Cardiac septum (tissue), 1 donor: Measurements from ENCODE around the gene XRCC3. TPM values are rescaled to one million over a fixed set of nuclear protein-coding genes. Genes with fewer than 3 reads are reported as not detected.
"Not testable (repeated sequence)": the region's sequence is repeated elsewhere in the genome, so short reads cannot be mapped to it uniquely, and the experiment has no call there.

Experiments
- DNase-seq: peaks from one replicate; pipeline ENCODE4 v3.0.0-alpha.2; 2020; ENCODE audit warnings: low spot score
- intact Hi-C: fragments of 100-400 bp; cut with DNase I; formaldehyde crosslinking; loops from one replicate; pipeline ENCODE4 v1.14.0; 2022
- total RNA-seq: library from RNA; stranded (reverse); fragmentation: NEBNext Ultra II Directional; extraction: Animal tissue kit (Norgen Biotek cat#: 25700); gene quantifications from one replicate; pipeline ENCODE4 v1.2.1, GENCODE V29; 2021
- donor health status: DM: no; HTN: no; CAD: no.

The XRCC3 gene
- total RNA-seq, 1 donor from 2014 or later = 3.9 TPM

DNA sequence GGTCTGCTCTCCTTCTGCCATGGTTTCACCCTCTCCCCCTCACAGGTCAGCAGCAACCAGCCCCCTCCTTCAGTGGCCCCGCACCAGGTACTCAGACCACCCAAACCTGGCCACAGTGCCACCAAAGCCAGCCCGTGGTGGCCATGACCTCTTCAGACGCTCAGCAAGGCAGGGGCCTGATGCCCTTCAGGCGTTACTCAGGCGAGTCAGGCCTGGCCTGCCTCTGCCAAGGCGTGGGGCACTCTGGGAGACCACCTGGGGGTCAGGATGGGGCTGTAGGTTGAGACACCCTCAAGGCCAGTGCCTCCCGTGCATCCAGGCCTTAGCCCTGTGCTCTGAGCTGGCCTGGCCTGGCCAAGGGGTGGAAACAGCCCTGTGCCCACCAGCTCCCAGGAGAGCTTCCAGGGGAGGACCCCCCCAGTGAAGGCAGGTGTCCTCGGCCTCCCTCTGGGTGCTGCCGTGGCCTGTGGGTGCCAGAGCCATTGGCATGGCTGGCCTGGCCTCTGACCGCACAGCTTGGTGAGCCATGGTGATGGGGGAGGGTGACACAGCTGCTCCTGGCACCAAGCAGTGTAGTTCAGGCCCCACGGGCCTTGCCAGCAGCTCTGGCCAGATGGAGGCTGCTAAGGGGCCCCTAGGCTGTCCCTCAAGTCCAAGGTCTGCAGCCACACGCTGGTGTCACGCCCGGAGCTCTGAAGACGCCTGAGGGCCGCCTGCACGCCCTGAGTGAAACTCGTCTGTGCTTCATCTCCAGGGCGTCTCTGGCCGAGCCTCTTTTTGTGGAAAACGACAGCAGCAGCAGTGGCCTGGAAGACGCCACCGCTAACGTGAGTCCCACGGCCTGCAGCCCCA lies 15.1 kb downstream of the XRCC3 start:
- intact Hi-C loops = no loop called here
- no peak for DNase-seq

GRCh38 chr14:103699261-103699661 lies 16.0 kb downstream of the XRCC3 start:
- no peak for DNase-seq
- intact Hi-C loops = no loop called here

DNA sequence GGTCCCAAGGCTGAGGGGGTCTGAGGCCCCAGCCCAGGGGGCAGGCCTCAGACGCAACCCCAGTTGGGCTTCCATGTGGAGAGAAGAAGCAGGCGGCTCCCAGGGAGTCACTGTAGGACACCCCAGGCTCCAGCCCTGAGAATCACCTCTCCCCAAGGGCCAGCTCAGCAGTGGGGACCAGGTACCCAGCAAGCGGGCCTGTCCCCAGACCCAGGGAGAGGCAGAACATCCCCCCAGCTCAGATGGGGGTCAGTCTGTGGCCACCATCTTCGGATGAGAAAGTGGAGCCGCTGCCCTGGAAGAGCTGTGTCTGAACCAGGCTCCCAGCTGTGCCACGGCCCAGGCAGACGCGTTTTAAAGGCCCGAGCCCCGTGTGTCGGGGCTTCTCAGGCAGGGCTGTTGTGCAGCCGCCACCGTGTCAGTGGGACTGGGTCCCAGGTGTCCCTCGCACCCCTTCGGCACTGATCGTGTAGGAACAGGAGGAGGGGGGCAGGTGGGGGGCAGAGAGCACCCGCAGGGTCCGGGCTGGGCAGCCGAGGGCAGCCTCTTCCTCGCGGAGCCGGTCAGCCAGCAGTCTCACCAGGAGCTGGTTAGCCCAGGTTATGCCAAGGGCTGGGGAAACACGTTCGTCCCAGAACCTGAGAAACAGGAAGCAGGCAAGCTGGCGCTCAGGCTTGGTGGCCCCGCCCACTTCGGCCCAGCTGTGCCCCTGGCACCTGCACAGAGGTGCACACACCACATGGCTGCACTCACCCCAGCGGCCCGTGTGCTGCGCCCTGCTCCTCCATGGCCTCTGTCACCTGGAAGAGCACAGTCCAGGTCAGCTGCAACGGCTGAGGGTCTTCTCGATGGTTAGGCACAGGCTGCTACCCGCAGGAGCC lies 16.6 kb downstream of the XRCC3 start:
- intact Hi-C loops = no loop called here
- no peak for DNase-seq

- intact Hi-C loops = no loop called here
Observed at GRCh38 chr14:103697603-103698379, 17.5 kb downstream of the XRCC3 start.

GRCh38 chr14:103697206-103697602 lies 18.0 kb downstream of the XRCC3 start:
- DNase-seq = no peak
- intact Hi-C loops = no loop called here

More at GRCh38 chr14:103697603-103698379, 17.5 kb downstream of the XRCC3 start:
- DNase-seq = no peak

- DNase-seq = no peak
- intact Hi-C loops = no loop called here
Observed at GRCh38 chr14:103696466-103697071, 18.7 kb downstream of the XRCC3 start.

DNA sequence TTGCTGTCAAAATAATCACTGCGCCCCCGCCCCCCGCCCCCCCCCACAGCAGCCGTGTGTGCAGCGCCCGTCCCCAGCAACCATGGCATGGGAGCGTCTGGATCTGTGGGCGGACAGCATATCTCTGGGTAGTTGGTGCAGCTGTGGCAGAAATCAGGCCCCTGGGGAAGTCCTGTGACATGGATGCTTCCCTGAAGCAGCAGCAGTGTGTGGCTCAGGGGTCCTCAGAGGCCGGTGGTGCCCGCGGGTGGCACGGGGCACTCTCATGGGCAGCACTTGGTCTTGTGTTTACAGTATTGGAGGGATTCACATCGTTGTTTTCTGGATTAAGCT lies 19.2 kb downstream of the XRCC3 start:
- intact Hi-C loops = no loop called here
- no peak for DNase-seq

GRCh38 chr14:103695296-103696069 lies 19.8 kb downstream of the XRCC3 start:
- intact Hi-C loops = no loop called here
- no peak for DNase-seq

DNA sequence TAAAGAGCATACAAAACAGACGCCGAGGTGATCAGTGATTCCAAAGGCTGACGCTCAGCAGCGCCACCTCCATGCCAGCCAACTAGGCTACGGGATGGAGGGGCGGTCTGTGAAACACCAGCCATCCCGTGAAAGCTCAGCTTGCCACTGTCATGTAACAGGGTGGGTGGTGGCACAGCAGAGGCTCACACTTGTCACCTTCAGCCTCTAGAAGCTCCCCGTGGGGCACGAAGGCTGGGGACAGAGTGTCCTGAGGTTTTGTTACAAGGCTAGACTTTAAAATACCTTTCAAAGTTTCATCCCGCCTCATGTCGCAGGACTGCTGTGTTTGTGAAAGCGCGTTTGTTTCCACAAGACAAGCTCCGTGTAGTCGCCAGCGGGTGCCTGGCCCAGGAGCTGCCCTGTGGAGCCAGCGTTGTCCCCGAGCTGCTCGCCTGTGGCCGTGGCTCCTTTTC lies 20.7 kb downstream of the XRCC3 start:
- no peak for DNase-seq
- intact Hi-C loops = no loop called here

DNA sequence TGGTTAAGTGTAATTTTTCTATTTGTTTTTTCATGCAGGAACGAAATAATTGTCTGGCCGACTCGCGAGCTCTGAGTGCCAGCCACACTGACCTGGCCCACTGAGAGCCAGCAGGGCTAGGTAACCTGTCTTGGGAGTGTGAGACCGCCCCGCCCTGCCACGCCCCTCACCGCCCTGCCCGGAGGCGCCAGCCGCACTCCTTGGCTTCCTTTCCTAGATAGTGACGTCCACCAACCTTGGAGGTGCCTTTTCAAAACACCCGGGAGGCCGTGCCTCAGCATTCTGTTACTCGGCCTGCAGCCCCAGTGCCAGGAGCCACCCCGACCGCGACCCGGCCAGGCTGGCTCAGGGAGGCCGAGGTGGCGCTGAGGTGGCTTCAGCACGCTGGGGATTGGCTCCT lies 21.7 kb downstream of the XRCC3 start:
- intact Hi-C loops = no loop called here
- DNase-seq = no peak

- no peak for DNase-seq
- intact Hi-C loops = no loop called here
Observed at GRCh38 chr14:103692871-103693270, 22.4 kb downstream of the XRCC3 start.

DNA sequence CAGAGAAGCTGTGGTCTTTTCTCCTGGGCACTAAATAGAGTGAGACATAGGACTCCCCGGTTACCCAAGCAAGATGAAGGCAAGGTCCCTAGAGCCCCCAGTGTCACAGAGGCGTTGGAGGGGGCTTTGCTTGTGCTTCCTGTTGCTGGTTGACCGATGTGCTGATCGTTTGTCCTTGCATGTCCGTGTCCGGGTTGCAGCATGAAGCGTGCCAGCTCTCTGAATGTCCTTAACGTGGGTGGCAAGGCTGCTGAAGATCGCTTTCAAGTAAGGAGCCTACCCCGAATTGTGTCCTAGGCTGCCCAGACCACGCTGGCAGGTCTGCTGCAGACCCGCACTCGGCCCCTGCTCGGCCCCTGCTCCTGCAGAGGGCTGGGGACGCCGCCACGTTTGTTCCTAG lies 23.1 kb downstream of the XRCC3 start:
- DNase-seq = no peak
- intact Hi-C loops = no loop called here

DNA sequence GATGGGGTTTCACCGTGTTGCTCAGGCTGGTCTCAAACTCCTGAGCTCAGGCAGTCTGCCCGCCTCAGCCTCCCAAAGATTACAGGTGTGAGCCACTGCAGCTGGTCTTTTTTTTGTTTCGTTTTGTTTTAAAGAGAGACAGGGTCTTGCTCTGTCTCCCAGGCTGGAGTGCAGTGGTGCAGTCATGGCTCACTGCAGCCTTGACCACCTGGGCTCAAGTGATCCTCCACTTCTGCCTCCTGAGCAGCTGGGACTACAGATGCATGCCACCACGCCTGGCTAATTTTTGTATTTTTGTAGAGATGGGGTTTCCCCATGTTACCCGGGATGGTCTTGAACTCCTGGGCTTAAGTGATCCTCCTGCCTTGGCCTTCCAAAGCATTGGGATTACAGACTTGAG lies 23.6 kb downstream of the XRCC3 start:
- DNase-seq, intact Hi-C loops: not testable (repeated sequence)

GRCh38 chr14:103690332-103690731 lies 24.9 kb downstream of the XRCC3 start:
- intact Hi-C loops = no loop called here

DNA sequence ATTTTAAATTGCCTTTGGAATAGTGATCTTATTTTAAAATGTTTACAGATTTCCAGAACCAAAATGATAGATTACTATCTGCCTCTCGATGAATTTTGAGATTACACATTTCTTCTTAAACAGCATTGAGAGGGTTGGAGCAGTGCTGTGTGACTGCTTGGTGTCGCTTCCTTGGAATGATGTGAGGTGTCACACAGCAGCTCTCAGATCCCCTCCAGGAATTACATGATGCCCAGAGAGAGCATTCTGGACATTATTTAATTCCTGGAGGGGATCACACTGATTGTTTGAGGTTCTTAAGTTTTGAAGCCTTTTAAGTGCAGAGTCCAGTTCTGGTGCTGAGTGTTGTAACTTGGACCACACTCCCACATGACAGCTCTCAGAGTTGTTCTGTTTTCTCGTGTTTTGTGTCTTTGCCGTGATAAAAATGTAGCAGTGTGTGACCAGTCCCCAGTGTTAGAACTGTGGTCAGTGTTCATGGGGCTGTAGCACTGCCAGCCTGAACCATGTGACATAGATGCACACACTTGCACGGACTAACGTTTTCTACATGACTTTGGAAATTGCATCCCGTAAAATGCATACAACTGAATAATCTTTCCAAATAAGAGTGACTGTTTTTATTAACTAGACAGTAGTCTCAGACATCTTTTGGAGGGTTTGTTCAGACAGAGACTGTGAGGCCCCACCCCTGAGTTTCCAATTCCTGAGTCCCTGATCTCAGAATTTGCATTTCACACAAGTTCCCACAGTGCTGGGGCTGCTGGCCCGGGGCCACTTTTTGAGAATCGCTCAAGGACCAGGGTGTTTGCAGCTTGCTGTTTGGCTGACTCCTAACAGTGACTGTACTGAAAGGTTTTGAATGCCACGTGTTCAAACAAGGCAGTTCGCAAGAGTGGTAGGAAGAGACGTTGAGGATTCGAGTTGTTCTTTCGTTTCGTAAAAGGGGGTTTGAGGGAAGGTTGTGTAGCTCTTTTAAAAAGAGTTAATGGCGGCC lies 26.0 kb downstream of the XRCC3 start:
- no peak for DNase-seq
- intact Hi-C loops = no loop called here

More at GRCh38 chr14:103690332-103690731, 24.9 kb downstream of the XRCC3 start:
- DNase-seq = no peak

DNA sequence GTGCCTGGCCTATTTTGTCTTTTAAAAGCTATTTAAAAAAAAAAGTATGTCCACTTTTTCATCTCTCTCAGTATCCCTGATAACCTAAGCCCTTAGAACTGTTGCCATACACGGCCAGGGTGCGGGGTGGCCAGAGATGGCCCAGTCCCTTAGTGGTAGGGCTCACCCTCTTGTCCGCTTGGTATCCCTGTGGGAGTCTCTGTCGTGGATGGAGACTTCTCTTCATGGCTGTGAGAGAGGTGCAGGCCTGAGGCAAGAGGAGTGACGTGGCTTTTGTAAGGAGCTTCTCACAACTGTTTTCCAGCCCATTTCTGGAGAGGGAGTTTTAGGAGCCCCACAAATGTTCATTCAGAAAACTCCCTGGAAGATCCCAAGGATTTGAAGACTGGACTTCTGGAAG lies 26.8 kb downstream of the XRCC3 start:
- no peak for DNase-seq
- intact Hi-C loops = no loop called here

- no peak for DNase-seq
- intact Hi-C loops = no loop called here
Observed at GRCh38 chr14:103687712-103688111, 27.5 kb downstream of the XRCC3 start.
